ENCODE results near the gene RYK. TPM values are rescaled to one million over a fixed set of nuclear protein-coding genes. Genes with fewer than 3 reads are reported as not detected.

RYK gene
- total RNA-seq, 1 donor from 2014 or later: 57.1 TPM

- H3K27ac Mint-ChIP-seq (ENCODE audit: unreplicated experiment): peak overlapping the region; percentile 2
- no peak for FAIRE-seq
- no peaks in the 10 kb centered on the region for H3K27me3 ChIP-seq (ENCODE audit: insufficient read depth, low read length)
These were observed 1.2 kb upstream of the RYK start for GRCh38 chr3:134251731-134252391.

GRCh38 chr3:134249935-134250716 lies 533 bp downstream of the RYK start:
- peaks cover 31% of the 10 kb centered on the region for H3K4me1 Mint-ChIP-seq (ENCODE audit: low read depth, unreplicated experiment)
- no peak for TF ChIP-seq CTCF (IDR thresholded peaks at IDR 0.05; ENCODE audit: insufficient read depth, low read depth, low read length)
- TF ChIP-seq EZH2 (IDR thresholded peaks at IDR 0.05; ENCODE audit: insufficient read depth, low read length): no peak

More at GRCh38 chr3:134251731-134252391, 1.2 kb upstream of the RYK start:
- Mint-ChIP-seq H3K36me3 (ENCODE audit: low read depth, unreplicated experiment) (no peaks in the 10 kb centered on the region), H3K4me3 (ENCODE audit: unreplicated experiment) (peak overlapping the region; percentile 73), H3K9me3 (ENCODE audit: unreplicated experiment) (no peaks in the 10 kb centered on the region), H3K4me1 (ENCODE audit: low read depth, unreplicated experiment) (peaks cover 28% of the 10 kb centered on the region), H3K27me3 (ENCODE audit: low read depth, unreplicated experiment) (no peaks in the 10 kb centered on the region)
- no peak for TF ChIP-seq EZH2 (IDR thresholded peaks at IDR 0.05; ENCODE audit: insufficient read depth, low read length)
- TF ChIP-seq CTCF (IDR thresholded peaks at IDR 0.05; ENCODE audit: insufficient read depth, low read depth, low read length): no peak
- no peak overlapping the region for H2AFZ ChIP-seq (ENCODE audit: low read depth, low read length)
- DNase-seq (ENCODE audit: low read depth): no peak
- H4K20me1 ChIP-seq (ENCODE audit: insufficient read depth, low read length): peaks cover 31% of the 10 kb centered on the region
- H3K9me3 ChIP-seq (ENCODE audit: insufficient read depth, low read depth, low read length): no peaks in the 10 kb centered on the region
- H3K36me3 ChIP-seq (ENCODE audit: insufficient read depth, low read length): no peaks in the 10 kb centered on the region
- H3K4me2 ChIP-seq (ENCODE audit: low read length): no peak overlapping the region
- no peak overlapping the region for H3K27ac ChIP-seq (ENCODE audit: low read depth, low read length)
- peaks cover 38% of the 10 kb centered on the region for H3K79me2 ChIP-seq (ENCODE audit: insufficient read depth, low read length)
- peaks cover 6% of the 10 kb centered on the region for H3K4me1 ChIP-seq (ENCODE audit: insufficient read depth, low read length)
- no peak overlapping the region for H3K4me3 ChIP-seq (ENCODE audit: insufficient read depth, low read depth, low read length)
- H3K9ac ChIP-seq (ENCODE audit: low read length): no peak overlapping the region

More at GRCh38 chr3:134249935-134250716, 533 bp downstream of the RYK start:
- peak overlapping the region; percentile 92 for H3K9ac ChIP-seq (ENCODE audit: low read length)
- FAIRE-seq (no peak), DNase-seq (ENCODE audit: low read depth) (peak; percentile 22)
- peaks cover 47% of the 10 kb centered on the region for H4K20me1 ChIP-seq (ENCODE audit: insufficient read depth, low read length)
- H3K9me3 ChIP-seq (ENCODE audit: insufficient read depth, low read depth, low read length): no peaks in the 10 kb centered on the region
- no peaks in the 10 kb centered on the region for H3K9me3 Mint-ChIP-seq (ENCODE audit: unreplicated experiment)
- no peaks in the 10 kb centered on the region for H3K36me3 ChIP-seq (ENCODE audit: insufficient read depth, low read length)
- H2AFZ ChIP-seq (ENCODE audit: low read depth, low read length): peak overlapping the region; percentile 84
- H3K27ac Mint-ChIP-seq (ENCODE audit: unreplicated experiment): peak overlapping the region; percentile 76
- H3K4me3 Mint-ChIP-seq (ENCODE audit: unreplicated experiment): peak overlapping the region; percentile 87
- H3K79me2 ChIP-seq (ENCODE audit: insufficient read depth, low read length): peaks cover 55% of the 10 kb centered on the region
- peak overlapping the region; percentile 92 for H3K4me3 ChIP-seq (ENCODE audit: insufficient read depth, low read depth, low read length)
- peaks cover 2% of the 10 kb centered on the region for H3K36me3 Mint-ChIP-seq (ENCODE audit: low read depth, unreplicated experiment)
- no peaks in the 10 kb centered on the region for H3K27me3 Mint-ChIP-seq (ENCODE audit: low read depth, unreplicated experiment)
- peaks cover 6% of the 10 kb centered on the region for H3K4me1 ChIP-seq (ENCODE audit: insufficient read depth, low read length)
- H3K4me2 ChIP-seq (ENCODE audit: low read length): peak overlapping the region; percentile 87
- peak overlapping the region; percentile 74 for H3K27ac ChIP-seq (ENCODE audit: low read depth, low read length)
- no peaks in the 10 kb centered on the region for H3K27me3 ChIP-seq (ENCODE audit: insufficient read depth, low read length)
